H1 (cell line): Measurements from ENCODE around the gene CASTOR1.

Source experiments
- CTCF ChIP-seq, 3 experiments: IDR thresholded peaks; 1 replicate in 2 of 3; 2 replicates in 1 of 3; pipeline versions ENCODE4 v1.5.1 to v1.6.1; 2011; ENCODE audit warnings: low read length in 3 of 3, mild to moderate bottlenecking in 3 of 3, inconsistent platforms in 2 of 3, low read depth in 1 of 3, moderate library complexity in 1 of 3; ENCODE audit not compliant: insufficient read depth in 1 of 3; ENCODE audit errors: control extremely low read depth in 1 of 3
- FOSL1 ChIP-seq: IDR thresholded peaks from 2 replicates; pipeline ENCODE4 v1.6.1; 2011; ENCODE audit warnings: mild to moderate bottlenecking, low read depth, low read length, moderate library complexity; ENCODE audit not compliant: insufficient read depth

- TF ChIP-seq FOSL1 (no peak), CTCF (IDR thresholded peaks at IDR 0.05; ENCODE audit: control extremely low read depth in 1 of 3, insufficient read depth in 1 of 3, low read depth in 1 of 3, low read length in 3 of 3) (no peak)
These were observed 44.4 kb upstream of the CASTOR1 start for GRCh38 chr22:30333707-30334087.
